Activated T-cell treated with anti-CD3 and anti-CD28 coated beads, Interleukin-2, amount 50 U/mL, for 1 hour (primary cell): ENCODE results near the gene RBMS1.

Experiments used
- DNase-seq: peaks from one replicate; pipeline ENCODE4 v3.0.0-alpha.2; 2020

The RBMS1 gene

DNA sequence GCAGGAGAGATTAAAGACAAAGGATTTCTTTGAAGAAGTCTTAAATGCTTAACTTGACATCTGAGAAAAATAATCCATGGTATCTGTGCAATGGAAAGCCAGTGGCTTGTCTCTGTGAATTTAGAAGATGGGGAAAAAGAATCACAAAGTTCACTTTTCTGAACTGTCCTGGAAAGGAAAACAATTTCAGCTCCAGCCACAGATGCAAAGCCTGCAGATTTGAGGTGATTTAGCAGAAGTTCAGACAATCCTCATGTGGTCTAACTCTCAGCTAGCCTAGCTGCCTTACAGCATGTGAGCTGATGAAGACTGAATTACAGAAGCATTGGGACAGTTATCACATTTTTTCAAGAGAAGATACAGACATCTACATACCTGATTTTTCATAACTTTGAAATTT is 166.8 kb downstream of the RBMS1 start:
- no peak for DNase-seq

GRCh38 chr2:160325418-160325817 is 168.2 kb downstream of the RBMS1 start:
- no peak for DNase-seq

DNA sequence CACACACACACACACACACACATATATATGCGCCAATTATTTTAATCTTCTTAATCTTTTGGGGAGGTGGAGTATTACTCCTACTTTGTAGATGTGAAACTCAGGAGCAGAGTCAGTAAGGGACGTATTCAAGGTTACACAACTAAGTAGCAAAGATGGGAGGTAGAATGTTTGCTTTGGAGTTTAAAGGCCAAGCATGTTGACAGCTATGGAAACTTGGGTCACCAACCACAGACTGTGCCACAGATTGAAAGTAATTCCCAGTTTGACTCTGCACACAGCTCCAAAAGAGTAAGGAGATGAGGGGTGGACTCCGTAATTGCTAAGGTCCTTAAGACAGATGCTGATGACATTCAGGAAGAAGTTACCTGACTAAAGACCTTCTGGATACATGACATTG is 168.7 kb downstream of the RBMS1 start:
- no peak for DNase-seq

DNA sequence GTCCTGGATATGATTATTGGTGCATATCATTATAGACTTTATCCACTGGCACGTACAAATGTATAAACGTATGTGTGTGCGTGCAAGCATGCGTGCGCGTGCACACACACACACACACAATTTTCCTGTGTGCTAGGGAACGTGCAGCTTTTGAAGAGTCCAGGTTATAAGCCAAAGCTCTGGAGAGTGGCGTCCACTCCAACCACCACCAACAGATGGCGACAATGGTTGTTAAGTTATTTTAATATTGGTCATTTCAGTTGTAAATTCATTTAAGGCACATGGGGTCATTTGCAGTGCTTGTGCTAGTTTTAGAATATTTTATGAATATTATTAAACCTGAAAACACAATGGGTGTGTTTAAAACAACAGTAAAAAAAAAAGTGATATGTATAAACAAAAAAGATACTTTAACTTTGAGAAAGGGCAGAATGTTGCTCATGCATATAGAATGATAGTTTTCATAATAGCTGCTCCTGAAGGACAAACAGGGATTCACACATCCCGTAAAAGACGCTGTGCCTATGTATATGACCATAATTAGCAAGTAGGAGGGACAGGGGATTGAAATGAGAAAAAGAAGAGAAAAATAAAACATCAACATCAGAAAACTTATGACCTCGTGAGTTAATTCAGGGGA is 169.3 kb downstream of the RBMS1 start:
- peak; percentile 55 for DNase-seq

DNA sequence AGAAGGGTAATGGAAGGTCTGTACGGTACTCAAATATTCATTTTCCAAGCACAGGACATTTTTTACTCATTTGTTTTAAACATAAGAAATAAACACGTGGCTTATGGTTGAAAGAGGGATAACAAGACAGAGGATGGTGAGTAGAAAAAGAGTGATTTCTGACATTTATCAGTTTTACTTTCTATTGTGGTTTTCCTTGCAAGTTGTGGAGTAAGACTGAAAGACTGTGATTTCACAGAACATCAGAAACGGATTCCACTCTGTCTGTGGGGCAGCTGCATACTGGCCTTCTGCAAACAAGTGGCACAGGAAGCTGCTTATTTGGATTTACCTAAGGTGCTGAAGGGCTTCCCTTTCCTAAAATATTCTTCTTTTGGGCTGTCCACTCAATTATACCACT is 171.3 kb downstream of the RBMS1 start:
- no peak for DNase-seq

DNA sequence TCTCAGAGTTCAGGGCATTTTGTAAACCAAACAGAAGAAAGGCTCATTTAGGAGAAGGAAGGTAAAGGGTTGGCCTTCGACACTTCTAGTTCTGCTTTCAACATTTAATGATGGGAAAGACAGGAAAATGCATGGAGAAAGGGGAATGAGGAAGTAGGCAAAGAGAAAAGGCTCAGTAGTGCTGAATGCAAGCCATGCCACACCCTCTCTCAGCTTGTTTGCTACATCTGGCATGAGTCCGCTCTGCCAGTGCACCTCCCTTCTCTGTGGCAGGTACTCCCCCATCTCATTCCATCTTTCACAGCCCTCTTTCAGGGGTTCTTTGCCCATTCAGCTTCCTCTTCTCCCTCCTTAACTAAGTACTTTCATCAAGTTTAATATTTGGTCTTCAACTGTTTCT is 172.6 kb downstream of the RBMS1 start:
- no peak for DNase-seq

DNA sequence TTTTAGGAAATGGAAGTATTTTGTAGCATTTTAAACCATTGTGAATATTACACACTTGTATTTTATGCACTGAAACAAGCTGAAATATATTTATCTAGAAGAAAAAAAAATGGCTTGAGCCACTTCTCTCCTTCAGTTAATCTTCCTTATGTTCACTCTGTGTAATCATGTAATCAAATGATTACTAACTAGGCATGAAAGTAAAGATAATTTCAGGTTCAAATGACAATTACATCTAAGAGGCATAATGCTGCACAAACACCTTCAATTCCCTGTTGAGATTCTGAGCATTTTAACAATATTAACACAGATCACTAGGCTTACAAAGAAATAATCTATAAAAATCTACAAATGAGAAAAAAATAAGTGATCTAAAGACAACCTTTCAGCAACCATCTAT is 173.9 kb downstream of the RBMS1 start:
- DNase-seq, result no peak

GRCh38 chr2:160318218-160318617 is 175.4 kb downstream of the RBMS1 start:
- DNase-seq, result no peak

DNA sequence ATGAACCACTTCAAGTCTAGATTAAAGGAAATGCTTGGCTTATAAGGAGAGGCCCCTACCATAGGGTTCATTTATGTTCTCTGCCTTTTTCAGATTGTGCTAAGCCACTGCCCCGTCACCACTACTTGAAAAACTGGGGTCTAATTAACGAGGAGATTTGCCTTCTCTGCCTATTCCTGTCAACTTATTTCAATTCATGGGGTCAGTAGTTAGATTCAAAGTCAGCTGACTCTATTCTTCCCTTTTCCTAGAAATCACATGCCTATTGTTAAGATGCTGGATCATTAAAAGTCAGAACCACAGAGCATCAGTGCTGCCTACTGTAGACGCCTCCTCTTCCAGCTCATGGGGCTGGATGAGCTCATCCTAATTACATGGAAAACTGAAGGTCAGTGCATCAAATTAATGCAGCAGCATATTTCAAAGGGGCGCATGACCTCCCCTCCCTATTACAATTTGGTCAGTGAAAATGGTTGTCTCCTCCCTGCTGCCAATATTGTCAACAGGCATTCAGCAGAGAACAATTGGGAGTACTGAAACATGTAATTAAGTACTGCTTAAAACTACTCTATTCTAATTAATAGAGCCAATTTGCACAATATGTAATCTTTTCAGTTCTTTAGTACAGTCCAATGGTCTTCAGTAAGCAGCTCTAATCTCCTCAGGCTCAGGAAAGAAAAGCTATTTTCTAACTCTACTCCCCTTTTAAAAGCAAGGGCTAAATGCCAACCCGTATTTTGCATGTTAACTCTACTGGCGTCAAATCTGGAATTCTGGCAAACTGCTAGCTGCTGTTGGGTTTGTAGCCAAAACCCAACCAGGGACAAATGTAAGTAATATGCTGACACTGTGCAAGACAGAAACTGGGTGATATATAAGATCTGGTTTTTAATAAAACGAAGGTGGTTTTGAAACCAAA is 176.2 kb downstream of the RBMS1 start:
- no peak for DNase-seq

DNA sequence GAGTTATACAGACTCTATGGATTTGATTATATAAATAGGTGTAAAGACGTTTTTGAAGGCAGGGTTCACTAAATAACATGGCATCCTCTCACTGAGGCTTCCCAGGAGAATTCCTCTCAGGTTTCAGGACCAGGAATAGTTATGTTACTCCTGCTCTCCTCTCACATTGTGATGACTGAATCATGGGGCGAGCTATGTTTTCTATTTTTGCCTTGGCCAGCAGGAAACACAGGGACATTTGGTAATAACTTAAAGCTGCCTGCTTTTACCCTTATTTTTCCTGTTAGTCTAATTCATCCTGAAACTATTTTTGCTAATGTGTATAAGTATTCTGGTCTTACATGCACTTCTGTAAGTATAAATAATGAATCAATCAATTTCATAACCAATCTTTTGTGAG is 178.3 kb downstream of the RBMS1 start:
- no peak for DNase-seq

GRCh38 chr2:160310118-160310828 is 183.3 kb downstream of the RBMS1 start:
- no peak for DNase-seq

- DNase-seq, result no peak
Measured at GRCh38 chr2:160309585-160309984, 184.0 kb downstream of the RBMS1 start.

- DNase-seq, result no peak
Measured at GRCh38 chr2:160308915-160309314, 184.7 kb downstream of the RBMS1 start.

- no peak for DNase-seq
Measured at GRCh38 chr2:160308476-160308875, 185.1 kb downstream of the RBMS1 start.

DNA sequence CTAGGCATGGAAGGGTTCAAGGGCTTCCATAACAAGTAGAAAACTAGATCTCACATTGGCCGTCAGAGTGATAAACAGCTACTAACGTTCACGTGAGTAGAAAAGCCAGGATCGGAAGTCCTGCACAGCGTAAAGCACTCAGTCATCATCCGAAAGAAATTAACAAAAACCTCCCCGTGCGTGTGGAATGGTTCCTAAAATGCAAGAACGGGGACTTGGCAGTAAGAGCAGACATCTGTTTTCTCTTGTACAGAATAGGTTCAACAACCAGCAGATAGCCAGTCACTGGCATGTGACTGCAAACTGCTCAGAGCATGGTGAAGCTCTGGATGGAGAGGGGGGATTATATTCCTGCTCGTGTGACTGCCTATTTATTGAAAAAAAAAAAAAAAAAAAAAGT is 186.6 kb downstream of the RBMS1 start:
- DNase-seq, result no peak

DNA sequence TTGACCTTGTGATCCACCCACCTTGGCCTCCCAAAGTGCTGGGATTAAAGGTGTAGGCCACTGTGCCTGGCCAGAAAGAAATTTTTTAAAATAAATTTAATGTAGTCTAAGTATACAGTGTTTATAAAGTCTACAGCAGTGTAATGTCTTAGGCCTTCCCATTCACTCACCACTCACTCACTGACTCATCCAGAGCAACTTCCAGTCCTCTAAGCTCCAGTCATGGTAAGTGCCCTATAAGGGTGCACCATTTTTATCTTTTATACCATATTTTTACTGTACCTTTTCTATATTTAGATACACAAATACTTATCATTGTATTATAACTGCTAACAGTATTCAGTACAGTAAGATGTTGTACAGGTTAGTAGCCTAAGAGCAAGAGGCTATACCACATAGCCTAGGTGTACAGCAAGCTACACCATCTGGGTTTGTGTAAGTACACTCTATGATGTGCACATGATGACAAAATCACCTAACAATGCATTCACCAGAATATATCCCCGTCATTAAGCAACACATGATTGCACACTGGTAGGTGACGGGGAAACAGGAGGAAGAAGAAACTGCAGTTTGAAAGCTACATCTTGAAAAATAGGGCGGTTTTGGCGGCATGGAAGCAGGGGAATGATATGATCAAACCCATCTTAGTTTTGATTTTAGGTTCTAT is 188.4 kb downstream of the RBMS1 start:
- no peak for DNase-seq

DNA sequence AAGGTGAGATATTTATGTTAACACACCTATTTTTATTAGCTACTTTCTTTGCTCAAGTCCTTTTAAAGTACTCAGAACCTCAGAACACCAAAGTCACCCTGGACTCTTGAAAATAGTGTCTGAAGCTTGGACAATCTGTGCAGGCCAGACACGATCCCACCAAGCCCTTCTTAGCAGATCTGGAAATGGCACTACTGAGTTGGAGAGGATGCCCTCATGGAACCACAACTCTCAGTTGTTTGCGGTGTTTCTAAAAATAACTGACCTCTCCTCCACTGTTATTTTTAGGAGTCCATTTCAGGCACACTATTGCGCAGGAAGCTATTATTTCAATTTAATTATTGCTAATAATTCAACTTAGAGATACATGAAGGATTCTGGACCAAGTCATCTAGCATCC is 190.1 kb downstream of the RBMS1 start:
- no peak for DNase-seq

- DNase-seq, result no peak
Measured at GRCh38 chr2:160303076-160303475, 190.5 kb downstream of the RBMS1 start.

GRCh38 chr2:160301420-160301819 is 192.2 kb downstream of the RBMS1 start:
- DNase-seq, result no peak

GRCh38 chr2:160300203-160300602 is 193.4 kb downstream of the RBMS1 start:
- DNase-seq, result no peak

DNA sequence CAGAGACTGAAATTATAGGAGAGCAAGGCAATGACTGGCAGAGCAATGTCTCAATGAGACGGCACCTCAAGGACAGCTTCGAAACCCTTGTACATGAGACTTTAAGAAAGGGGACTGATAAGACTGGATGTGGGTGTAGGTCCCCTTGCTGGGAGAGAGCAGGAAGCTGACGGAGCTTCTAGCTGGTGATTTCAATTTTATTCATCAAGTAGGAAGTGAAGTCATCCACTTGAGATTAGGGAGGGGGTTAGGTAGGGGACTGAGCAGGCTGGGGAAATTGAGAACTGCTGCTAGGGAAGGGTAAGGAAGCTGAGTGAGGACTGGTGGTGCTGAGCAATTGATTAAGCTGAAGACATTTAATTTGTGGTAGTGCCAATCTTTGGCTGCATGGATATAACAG is 194.1 kb downstream of the RBMS1 start:
- DNase-seq, result no peak

DNA sequence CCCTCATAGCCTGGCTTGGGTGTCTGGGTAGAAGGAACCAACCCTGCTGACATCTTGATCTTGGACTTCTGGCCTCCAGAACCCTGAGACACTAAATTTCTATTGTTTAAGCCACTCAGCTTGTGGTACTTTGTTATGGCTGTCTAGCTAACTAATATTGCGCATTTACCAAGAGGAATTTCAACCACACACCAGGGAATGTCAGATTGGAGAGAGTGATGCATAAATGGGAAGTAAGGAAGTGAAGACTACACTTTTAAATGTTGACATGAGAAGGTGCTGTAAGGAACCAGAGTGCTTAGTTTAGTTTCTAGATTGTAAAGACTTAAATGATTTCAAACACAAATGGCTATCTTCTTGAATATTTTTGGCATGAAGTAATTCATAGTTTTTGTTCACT is 194.6 kb downstream of the RBMS1 start:
- no peak for DNase-seq

DNA sequence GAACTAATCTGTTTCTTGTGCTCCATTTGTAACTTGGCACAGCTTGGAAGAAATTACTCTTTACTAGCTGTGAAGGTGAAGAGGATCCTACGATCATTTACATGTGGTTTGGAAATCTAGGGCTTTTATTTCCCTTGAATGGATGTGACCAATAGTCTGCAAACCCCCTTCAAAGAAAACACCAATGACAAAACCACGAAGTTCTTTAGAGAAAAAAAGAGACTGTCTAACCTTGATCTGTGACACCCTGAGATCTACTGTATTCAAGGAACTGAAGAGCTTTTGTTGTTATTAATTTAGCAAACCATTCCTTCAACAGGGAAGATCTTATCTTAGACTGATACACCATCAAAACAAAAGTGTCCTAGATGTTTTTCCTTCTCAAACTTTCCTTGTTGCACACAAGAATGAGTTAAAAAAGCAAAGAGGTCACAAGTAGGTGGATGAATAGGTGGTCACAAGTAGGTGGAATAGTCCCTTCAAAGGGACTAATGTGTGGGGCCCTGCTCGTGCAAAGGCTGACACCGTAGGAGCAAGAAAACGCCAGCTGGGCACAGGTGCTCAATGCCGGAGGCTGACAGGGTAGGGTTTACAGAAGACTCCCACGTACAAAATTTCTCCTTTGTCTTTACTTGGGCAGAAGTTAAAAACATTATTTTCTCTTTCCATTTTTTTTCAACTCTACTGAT is 197.9 kb downstream of the RBMS1 start:
- no peak for DNase-seq
